ENCODE results near the gene KRTAP5-9.
A peak's percentile ranks its signal among the peaks of the same experiment; 100 is the strongest.
"Not testable (repeated sequence)": the region's sequence is repeated elsewhere in the genome, so short reads cannot be mapped to it uniquely, and the experiment has no call there.

The KRTAP5-9 gene, protein sequence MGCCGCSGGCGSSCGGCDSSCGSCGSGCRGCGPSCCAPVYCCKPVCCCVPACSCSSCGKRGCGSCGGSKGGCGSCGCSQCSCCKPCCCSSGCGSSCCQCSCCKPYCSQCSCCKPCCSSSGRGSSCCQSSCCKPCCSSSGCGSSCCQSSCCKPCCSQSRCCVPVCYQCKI

GRCh38 chr11:71548120-71548519 is at the start of gene KRTAP5-9:
TSS of gene KRTAP5-9 (plus strand) at chr11:71548420. CDS start at chr11:71548658, 238 bp downstream.
- no peak for DNase-seq (ENCODE audit: low spot score)
- no peak for FAIRE-seq

GRCh38 chr11:71499125-71499524 is 49.1 kb upstream of the KRTAP5-9 start:
- DNase-seq (ENCODE audit: low spot score) (no peak), FAIRE-seq (no peak)

GRCh38 chr11:71499546-71499945 is 48.7 kb upstream of the KRTAP5-9 start:
- FAIRE-seq (no peak), DNase-seq (ENCODE audit: low spot score) (no peak)

- DNase-seq (ENCODE audit: low spot score) (peak; percentile 51), FAIRE-seq (no peak)
Observed at GRCh38 chr11:71500601-71501021, 47.6 kb upstream of the KRTAP5-9 start.

DNA sequence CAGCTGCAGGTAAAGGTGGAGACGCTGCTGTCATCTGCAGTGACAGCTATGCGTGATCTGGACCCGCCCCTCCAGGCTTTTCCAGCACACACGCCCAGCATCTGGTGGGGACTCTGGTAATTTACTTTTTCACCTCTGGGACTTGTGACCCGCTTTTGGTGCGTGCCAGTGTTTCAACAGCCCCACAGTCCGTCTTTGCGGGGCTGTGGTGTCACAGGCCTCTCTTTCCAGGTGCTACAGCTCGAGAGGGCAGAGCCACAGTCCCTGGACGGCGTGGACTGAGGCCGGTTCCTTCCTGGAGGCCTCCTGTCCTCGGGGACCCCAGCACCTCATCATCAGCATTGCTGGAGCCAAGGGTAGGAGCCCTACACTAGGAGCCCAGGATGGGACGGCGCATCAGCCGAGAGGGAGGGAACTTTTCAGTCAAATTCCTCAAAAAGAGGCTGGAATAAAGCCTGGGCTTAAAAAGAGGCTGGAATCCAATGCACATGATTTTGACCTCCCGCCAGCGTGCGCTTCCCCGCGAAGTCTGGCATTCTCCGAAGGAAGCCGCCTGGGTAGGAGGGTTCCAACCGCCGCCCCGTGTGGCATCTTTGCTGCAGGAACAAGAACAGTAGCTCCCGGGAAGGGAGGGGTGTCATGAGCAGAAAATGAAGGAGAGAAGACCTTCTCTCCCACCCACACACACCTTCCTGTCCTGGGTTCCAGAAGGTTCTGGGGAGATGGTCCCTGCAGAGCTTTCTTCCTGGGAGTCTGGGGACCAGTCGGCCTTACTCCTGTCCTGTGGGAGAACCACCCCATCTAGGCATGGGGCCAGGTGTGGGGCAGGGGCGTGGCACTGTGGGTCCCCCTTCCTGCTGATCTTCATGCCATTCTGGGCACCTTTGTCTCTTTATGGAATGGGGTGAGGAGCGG is 46.9 kb upstream of the KRTAP5-9 start:
- FAIRE-seq (no peak), DNase-seq (ENCODE audit: low spot score) (no peak)

- no peak for FAIRE-seq
Observed at GRCh38 chr11:71502026-71502425, 46.2 kb upstream of the KRTAP5-9 start.

GRCh38 chr11:71502871-71503435 is 45.3 kb upstream of the KRTAP5-9 start:
- DNase-seq (ENCODE audit: low spot score) (no peak), FAIRE-seq (no peak)

More at GRCh38 chr11:71502026-71502425, 46.2 kb upstream of the KRTAP5-9 start:
- DNase-seq (ENCODE audit: low spot score), result no peak

GRCh38 chr11:71504531-71504930 is 43.7 kb upstream of the KRTAP5-9 start:
- DNase-seq (ENCODE audit: low spot score), result no peak

GRCh38 chr11:71505001-71505400 is 43.2 kb upstream of the KRTAP5-9 start:
- FAIRE-seq, result no peak
- DNase-seq (ENCODE audit: low spot score), result no peak

More at GRCh38 chr11:71504531-71504930, 43.7 kb upstream of the KRTAP5-9 start:
- FAIRE-seq, result no peak

- DNase-seq (ENCODE audit: low spot score) (no peak), FAIRE-seq (no peak)
Observed at GRCh38 chr11:71505781-71506180, 42.4 kb upstream of the KRTAP5-9 start.

DNA sequence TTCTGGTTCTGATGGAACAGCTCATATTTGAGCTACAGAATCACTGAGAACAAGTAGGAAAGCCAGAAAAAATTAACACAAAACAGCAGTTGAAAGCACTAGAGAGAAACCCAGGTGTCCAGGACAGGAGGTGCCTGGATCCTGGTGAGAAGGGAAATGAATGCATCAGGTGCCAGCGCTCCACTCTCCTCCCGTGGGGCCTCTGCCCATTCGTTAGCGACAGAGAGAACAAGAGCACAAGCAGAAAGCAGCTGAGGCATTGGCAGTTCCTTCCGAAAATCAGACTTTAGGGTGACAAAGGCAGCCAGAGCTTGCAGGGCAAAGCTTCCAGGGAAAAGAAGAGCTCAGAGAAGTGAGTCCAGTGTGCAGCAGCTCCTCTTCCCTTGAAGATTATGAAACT is 41.1 kb upstream of the KRTAP5-9 start:
- DNase-seq (ENCODE audit: low spot score), result no peak
- no peak for FAIRE-seq

GRCh38 chr11:71518506-71519471 is 29.4 kb upstream of the KRTAP5-9 start:
- DNase-seq (ENCODE audit: low spot score) (no peak), FAIRE-seq (no peak)

DNA sequence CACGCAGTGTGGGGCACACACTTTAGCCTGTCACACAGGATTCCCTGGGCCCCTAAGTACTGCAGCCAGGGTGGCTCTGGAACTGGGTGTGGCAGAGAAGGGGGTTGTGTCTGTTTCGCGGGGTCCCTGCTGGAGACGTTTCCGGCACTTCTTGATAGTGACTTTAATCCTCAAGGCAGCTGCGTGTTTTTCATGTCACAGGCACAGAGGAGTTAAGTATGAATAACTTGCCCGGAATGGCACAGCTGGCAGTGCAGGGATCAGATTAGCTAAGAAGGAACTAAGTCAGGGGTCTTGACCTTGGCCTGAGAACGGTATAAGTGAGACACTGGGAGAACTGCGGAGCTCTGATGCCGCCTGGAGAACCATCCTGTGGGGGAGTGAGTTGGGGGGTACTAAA is 28.7 kb upstream of the KRTAP5-9 start:
- no peak for DNase-seq (ENCODE audit: low spot score)
- FAIRE-seq, result no peak

DNA sequence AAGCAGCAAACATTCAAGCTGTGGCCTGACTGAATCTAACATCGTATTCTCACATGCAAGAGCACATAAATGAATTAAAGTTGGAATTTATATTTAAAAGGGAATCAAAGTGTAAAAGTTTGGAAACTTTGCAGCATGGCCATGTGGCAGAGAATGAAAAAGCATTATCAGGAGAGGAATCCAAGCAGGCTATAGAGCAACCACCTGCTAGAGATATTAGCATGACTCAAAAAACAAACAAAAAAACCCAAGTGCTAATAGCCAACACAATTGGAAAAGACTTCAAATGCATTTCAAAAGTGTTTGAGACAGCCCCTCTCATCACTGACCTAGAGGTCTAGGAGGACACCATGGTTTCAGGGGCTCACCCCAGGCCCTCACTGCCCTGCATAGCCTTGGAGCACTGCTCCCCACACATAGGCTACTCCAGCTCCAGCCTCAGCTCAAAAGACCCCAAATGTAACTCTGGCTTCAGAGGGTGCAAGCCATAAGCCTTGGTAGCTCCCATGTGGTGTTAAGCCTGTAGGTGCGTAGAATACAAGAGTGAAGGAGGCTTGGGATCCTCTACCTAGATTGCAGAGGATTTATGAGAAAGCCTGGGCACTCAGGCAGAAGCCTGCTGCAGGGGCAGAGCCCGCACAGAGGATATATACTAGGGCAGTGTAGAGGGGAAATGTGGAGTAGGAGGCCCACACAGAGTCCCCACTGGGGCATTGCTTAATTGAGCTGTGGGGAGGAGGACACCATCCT is 22.9 kb upstream of the KRTAP5-9 start:
- FAIRE-seq, result no peak
- no peak for DNase-seq (ENCODE audit: low spot score)

DNA sequence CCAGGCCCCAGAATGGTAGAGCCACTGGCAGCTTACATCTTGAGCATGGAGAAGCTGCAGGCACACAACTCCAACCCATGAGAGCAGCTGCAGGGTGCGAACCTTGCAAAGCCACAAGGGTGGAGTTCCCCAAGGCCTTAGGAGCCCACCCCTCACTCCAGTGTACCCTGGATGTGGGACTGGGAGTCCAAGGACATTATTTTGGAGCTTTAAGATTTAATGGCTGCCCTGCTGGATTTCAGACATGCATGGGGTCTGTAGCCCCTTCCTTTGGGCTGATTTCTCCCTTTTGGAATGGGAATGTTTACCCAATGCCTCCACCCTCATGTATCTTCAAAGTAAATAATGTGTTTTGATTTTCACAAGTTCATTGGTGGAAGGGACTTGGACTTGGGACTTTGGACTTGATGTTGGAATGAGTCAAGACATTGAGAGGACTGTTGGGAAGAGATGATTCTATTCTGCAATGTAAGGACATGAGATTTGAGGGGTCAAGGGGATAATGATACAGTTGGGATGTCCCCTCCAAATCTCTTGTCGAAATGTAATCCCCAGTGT is 22.2 kb upstream of the KRTAP5-9 start:
- no peak for FAIRE-seq

GRCh38 chr11:71526796-71527575 is 21.2 kb upstream of the KRTAP5-9 start, which contains the start of gene KRTAP5-7:
TSS of gene KRTAP5-7 (plus strand) at chr11:71527267. CDS start at chr11:71527301, 34 bp downstream.
- DNase-seq (ENCODE audit: low spot score); FAIRE-seq: not testable (repeated sequence)

More for the DNA sequence above, 22.2 kb upstream of the KRTAP5-9 start:
- DNase-seq (ENCODE audit: low spot score), result no peak

DNA sequence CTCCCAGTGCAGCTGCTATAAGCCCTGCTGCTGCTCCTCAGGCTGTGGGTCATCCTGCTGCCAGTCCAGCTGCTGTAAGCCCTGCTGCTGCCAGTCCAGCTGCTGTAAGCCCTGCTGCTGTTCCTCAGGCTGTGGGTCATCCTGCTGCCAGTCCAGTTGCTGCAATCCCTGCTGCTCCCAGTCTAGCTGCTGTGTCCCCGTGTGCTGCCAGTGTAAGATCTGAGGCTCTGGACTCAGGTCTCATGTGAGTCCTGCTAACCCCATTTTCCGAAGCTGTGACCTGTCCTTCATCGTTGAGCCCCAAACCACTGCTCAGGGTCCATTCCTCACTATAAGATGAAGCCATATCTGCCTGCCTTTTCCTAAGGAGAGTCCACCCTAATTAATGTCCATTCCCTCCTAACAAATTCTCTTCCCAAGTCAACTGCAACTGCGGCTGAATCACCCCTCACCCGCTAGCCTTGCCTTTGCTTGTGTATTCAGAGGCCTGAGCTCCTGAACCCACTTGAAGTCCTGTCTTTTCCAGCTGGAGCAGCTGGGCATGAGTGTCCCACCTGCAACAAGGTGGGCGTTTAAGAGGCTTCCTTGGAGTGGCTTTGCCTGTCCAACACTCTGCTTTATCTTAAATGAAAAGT is 20.5 kb upstream of the KRTAP5-9 start:
- no peak for DNase-seq (ENCODE audit: low spot score)
- FAIRE-seq, result no peak

- FAIRE-seq, result no peak
- no peak for DNase-seq (ENCODE audit: low spot score)
Observed at GRCh38 chr11:71530602-71531001, 17.6 kb upstream of the KRTAP5-9 start.

Data from RCC 7860 (cell line).